MM.1S (cell line): ENCODE measurements around the gene ZFPL1.

Experiments used
- CTCF ChIP-seq: fragments of 300-600 bp; sonication (generic); IDR thresholded peaks from 2 replicates; pipeline ENCODE4 v1.5.1; 2016; ENCODE audit warnings: antibody characterized with exemption, low read length, mixed read lengths
- EZH2 ChIP-seq: fragments of 300-600 bp; sonication (generic); optimal IDR thresholded peaks from 2 replicates; pipeline ENCODE3; 2017; ENCODE audit warnings: low read depth, mild to moderate bottlenecking, antibody characterized with exemption, low read length, mixed read lengths

GRCh38 chr11:65124480-65125196 lies 40.6 kb downstream of the ZFPL1 start:
- TF ChIP-seq CTCF (no peak), EZH2 (no peak)
